HS-5 (cell line): ENCODE results near the gene SNHG17.
"Not testable (repeated sequence)": the region's sequence is repeated elsewhere in the genome, so short reads cannot be mapped to it uniquely, and the experiment has no call there.

Experiments
- DNase-seq: peaks from one replicate; pipeline ENCODE4 v3.0.0-alpha.2; 2012; ENCODE audit warnings: low read depth

Gene SNHG17

DNA sequence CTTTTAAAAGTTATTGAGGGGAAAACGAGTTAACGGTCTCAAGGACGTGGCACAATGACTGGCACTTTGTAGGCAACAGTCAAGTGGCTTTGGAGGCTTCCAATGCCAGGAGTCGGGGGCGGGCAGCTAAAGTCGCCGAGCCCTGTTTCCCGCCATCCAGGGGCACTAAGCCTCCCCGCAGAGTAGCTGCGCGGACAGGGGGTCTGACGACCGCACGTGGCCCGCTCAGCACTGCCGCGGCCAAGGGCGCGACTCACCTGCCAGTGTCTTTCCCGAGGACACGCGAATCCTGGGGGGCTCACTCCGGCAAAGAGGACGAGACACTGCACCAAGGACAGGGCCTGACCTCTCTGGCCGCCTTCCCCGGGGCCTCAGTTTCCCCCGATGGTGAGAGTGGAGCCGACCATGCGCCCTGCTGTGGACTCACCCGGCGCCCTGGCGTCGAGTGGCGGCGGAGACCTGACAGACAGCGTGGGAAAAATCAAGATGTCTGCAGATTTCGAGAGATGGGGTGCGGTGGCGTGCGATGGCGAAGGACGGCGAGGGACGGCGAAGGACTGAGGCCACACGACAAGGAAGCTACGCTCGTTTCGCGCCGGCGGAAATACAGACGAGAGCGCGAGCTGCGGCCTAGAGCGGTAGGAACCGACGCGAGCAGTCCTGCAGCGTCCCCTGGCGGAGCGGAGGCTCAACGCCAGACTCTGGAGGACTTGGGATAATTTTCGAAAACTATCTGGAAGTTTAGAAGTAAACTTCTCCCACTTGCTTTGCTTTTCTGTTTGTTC lies at the start of gene SNHG17:
SNHG17 (minus strand) TSS at position 559 of the 785 bp plus-strand sequence.
- peak; percentile 72 for DNase-seq

GRCh38 chr20:38479596-38479995 lies 44.5 kb upstream of the SNHG17 start:
- no peak for DNase-seq

- DNase-seq, result no peak
Observed at GRCh38 chr20:38477747-38478146, 42.6 kb upstream of the SNHG17 start.

- no peak for DNase-seq
Observed at GRCh38 chr20:38473367-38473795, 38.3 kb upstream of the SNHG17 start.

DNA sequence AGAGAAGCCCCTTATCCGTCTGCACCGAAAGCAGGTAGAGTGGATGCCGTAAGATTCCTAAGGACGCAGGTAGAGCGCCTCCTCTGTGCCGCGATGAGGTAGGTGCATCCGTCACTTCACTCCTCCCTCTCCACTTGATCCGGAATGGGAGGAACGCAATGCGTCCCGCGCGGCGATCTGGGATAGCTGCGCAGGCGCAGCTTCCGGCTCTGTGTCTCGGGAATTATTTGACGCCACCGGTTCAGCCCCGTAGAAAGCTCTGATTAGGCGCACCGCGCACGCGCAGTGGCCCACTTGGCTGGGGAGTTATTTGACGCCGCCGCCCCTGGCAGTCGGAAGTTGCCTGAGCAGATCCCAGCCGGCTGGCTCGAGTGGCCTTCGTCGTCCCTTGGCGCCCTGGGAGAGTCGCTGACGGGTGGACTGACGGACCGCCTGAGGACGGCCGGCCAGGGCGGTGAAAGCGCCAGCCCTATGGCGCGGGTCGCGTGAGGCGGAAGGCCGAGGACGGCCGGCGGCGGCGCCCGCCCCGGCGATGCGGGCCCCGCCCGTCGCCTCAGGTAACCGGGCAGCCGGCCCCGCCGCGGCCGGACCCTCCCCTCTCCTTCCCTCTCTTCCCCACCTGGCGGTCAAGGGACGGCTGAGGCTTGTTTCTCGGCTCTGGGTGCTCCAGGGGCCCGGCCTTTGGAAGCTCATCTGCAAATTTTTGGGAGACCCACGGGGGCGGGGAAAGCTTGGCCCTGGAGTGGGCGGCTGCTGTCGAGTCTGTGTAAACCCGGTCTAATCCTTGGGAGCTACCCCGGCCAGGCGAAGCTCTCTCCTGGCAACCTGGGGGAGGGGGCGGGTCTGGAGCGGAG lies 37.6 kb upstream of the SNHG17 start, which contains the start of gene RALGAPB:
RALGAPB (plus strand) TSS at position 331 of the 854 bp plus-strand sequence. CDS start 15,590 bp downstream, outside the sequence.
- DNase-seq, result peak; percentile 96

- no peak for DNase-seq
Observed at GRCh38 chr20:38471987-38472512, 36.9 kb upstream of the SNHG17 start.

- DNase-seq, result no peak
Observed at GRCh38 chr20:38471245-38471644, 36.1 kb upstream of the SNHG17 start.

GRCh38 chr20:38466983-38467382 lies 31.9 kb upstream of the SNHG17 start:
- no peak for DNase-seq

DNA sequence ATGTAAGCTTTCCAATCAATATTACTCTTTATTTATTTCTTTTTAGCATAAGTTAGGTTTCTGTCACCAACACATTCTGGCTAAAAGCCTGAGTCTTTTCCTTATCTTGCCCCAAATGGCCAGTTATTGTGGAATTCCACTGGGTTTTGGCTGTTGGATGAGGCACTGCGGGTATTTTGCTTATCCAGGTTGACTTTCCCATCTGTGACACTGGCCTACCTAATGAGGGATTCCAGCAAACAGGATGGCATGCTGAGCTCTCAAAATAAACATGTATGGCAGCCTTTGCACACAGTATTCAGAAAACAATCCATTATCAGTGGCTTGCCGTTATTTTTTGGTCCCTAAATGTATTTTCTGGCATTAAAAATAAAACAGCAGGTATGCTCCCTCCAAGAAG lies 31.0 kb upstream of the SNHG17 start:
- no peak for DNase-seq

DNA sequence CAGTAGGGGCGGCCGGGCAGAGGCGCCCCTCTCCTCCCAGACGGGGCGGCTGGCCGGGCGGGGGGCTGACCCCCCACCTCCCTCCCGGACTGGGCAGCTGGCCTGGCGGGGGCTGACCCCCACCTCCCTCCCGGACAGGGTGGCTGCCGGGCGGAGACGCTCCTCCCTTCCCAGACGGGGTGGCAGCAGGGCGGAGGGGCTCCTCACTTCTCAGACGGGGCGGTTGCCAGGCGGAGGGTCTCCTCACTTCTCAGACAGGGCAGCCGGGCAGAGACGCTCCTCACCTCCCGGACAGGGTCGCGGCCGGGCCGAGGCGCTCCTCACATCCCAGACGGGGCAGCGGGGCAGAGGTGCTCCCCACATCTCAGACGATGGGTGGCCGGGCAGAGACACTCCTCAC lies 26.4 kb upstream of the SNHG17 start:
- not testable (repeated sequence) for DNase-seq

DNA sequence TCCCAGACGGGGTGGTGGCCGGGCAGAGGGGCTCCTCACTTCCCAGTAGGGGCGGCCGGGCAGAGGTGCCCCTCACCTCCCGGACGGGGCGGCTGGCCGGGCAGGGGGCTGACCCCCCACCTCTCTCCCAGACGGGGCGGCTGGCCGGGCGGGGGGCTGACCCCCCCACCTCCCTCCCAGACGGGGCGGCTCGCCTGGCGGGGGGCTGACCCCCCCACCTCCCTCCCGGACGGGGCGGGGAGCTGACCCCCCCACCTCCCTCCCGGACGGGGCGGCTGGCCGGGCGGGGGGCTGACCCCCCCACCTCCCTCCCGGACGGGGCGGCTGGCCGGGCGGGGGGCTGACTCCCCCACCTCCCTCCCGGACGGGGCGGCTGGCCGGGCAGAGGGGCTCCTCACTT lies 26.0 kb upstream of the SNHG17 start:
- DNase-seq, result not testable (repeated sequence)

- DNase-seq, result not testable (repeated sequence)
Observed at GRCh38 chr20:38460631-38461030, 25.5 kb upstream of the SNHG17 start.

GRCh38 chr20:38460040-38460623 lies 25.0 kb upstream of the SNHG17 start:
- peak; percentile 62 for DNase-seq

GRCh38 chr20:38458314-38458713 lies 23.2 kb upstream of the SNHG17 start:
- no peak for DNase-seq

- DNase-seq, result no peak
Observed at GRCh38 chr20:38454556-38455473, 19.7 kb upstream of the SNHG17 start.

DNA sequence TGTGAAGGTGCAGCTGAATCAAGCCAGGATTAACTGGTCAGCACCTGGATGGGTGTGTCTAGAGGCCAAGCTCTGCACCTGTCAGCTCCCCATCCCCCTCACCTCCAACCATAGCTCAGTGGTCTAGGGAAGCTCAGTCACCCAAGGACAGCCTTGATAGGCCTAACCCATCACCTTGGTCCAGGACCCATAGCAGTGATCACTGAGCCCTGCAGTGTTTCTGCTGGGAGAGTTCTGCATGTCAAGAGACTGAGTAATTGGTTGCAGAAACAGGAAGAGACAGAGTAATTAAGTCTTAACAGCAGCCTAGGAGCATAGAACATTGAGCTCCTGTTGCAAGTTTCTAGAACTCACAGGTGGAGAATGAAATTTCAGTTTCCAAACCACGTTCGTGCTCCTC lies 18.8 kb upstream of the SNHG17 start:
- DNase-seq, result no peak

- DNase-seq, result no peak
Observed at GRCh38 chr20:38452880-38453624, 17.9 kb upstream of the SNHG17 start.

DNA sequence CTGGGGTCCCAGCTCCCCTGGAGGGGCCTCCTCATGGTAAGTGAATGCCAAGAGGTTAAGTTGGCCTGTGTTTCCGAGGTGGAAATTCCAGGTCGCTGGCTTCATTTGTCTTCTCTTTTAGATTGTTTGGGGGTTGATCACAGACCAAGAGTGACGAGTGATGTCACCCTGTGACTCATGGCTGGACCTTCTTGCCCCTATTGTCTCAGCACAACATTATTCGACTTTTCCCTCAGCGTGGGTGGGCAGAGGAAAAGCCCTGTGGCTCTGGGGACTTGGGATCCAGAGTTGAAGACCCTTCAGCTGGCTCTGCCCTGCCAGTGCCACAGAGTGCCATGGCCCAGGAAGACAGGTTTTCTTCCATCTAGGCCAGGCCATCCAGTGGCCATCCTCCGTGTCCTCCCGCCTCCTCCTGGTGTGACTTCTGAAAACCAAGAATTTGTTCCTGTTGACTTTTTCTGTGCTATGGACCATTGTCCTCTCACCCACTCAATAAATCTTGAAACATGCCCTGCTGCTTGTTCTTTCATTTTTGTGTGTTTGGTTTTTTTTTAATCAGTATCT lies 15.4 kb upstream of the SNHG17 start:
- DNase-seq, result peak; percentile 67

DNA sequence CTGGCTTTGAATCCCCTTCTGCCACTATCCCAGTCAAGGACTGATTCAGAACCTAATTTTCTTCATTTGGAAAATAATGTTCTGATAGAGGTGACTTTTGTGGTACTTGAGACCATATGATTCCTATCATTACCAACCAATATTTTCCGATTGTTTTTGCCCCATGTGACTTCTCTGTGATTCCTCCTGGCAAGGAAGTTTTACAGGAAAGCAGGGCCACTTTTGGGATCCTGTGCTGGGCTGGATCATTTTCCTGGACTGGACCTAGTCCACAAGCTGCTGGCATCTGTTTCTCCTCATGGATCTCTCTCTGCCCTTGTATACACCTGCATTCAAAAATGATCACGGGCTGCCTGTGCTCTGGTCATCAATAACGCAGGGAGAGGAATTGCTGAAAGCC lies 13.9 kb upstream of the SNHG17 start:
- no peak for DNase-seq
